ENCODE measurements around the gene FEZF2.
A peak's percentile ranks its signal among the peaks of the same experiment; 100 is the strongest.

FEZF2 gene

GRCh38 chr3:62371720-62372591 lies 1.4 kb downstream of the FEZF2 start:
- DNase-seq = no peak

- DNase-seq = no peak
Measured at GRCh38 chr3:62370858-62371719, 2.3 kb downstream of the FEZF2 start.

GRCh38 chr3:62370112-62370857 lies 3.1 kb downstream of the FEZF2 start:
- no peak for DNase-seq

- no peak for DNase-seq
Measured at GRCh38 chr3:62369476-62369743, 3.9 kb downstream of the FEZF2 start.

GRCh38 chr3:62368705-62369475 lies 4.5 kb downstream of the FEZF2 start:
- DNase-seq = no peak

GRCh38 chr3:62368290-62368704 lies 5.1 kb downstream of the FEZF2 start:
- no peak for DNase-seq

GRCh38 chr3:62367763-62368195 lies 5.6 kb downstream of the FEZF2 start:
- DNase-seq = no peak

- no peak for DNase-seq
Measured at GRCh38 chr3:62366126-62366484, 7.2 kb downstream of the FEZF2 start.

- no peak for DNase-seq
Measured at GRCh38 chr3:62365391-62366125, 7.8 kb downstream of the FEZF2 start.

- DNase-seq = no peak
Measured at GRCh38 chr3:62364191-62364590, 9.2 kb downstream of the FEZF2 start.

- no peak for DNase-seq
Measured at GRCh38 chr3:62363275-62363674, 10.1 kb downstream of the FEZF2 start.

GRCh38 chr3:62361824-62362223 lies 11.5 kb downstream of the FEZF2 start:
- no peak for DNase-seq

- no peak for DNase-seq
Measured at GRCh38 chr3:62361261-62361660, 12.1 kb downstream of the FEZF2 start.

- DNase-seq = no peak
Measured at GRCh38 chr3:62359531-62359930, 13.8 kb downstream of the FEZF2 start.

GRCh38 chr3:62356356-62356755 lies 17.0 kb downstream of the FEZF2 start:
- no peak for DNase-seq

GRCh38 chr3:62355703-62356102 lies 17.6 kb downstream of the FEZF2 start:
- DNase-seq = no peak

- DNase-seq = no peak
Measured at GRCh38 chr3:62343755-62344154, 29.6 kb downstream of the FEZF2 start.

GRCh38 chr3:62335196-62335595 lies 38.2 kb downstream of the FEZF2 start:
- DNase-seq = no peak

GRCh38 chr3:62332835-62333244 lies 40.5 kb downstream of the FEZF2 start:
- DNase-seq = peak; percentile 13

- DNase-seq = no peak
Measured at GRCh38 chr3:62332017-62332416, 41.3 kb downstream of the FEZF2 start.

GRCh38 chr3:62329971-62330370 lies 43.4 kb downstream of the FEZF2 start:
- no peak for DNase-seq

- DNase-seq = no peak
Measured at GRCh38 chr3:62325896-62326295, 47.5 kb downstream of the FEZF2 start.
